GM12878 (cell line): ENCODE data around the gene SH2B3. TPM values are rescaled to one million over a fixed set of nuclear protein-coding genes. Genes with fewer than 3 reads are reported as not detected.
A peak's percentile ranks its signal among the peaks of the same experiment; 100 is the strongest.

Source experiments
- CHD2 ChIP-seq: IDR thresholded peaks from 2 replicates; pipeline ENCODE4 v1.6.1; 2011; ENCODE audit warnings: low read depth, low read length, improper control_type of control experiment, borderline replicate concordance
- DPF2 ChIP-seq: fragments of 450-650 bp; IDR thresholded peaks from 2 replicates; pipeline ENCODE4 v1.6.1; 2017; ENCODE audit warnings: mild to moderate bottlenecking
- EGR1 ChIP-seq, 2 experiments: IDR thresholded peaks; 1 replicate in 1 of 2; 2 replicates in 1 of 2; pipeline ENCODE4 v1.6.1; 2011 to 2012; ENCODE audit warnings: low read depth in 2 of 2, low read length in 2 of 2, borderline replicate concordance in 1 of 2, mild to moderate bottlenecking in 1 of 2, moderate library complexity in 1 of 2
- EP300 ChIP-seq, 2 experiments: fragments of 150-350 bp in 1 of 2; IDR thresholded peaks; 2 replicates each; pipeline ENCODE4 v1.6.1; 2011 to 2012; ENCODE audit warnings: low read depth in 2 of 2, low read length in 2 of 2, borderline replicate concordance in 1 of 2, improper control_type of control experiment in 1 of 2, inconsistent platforms in 1 of 2; ENCODE audit not compliant: control insufficient read depth in 1 of 2
- FOXM1 ChIP-seq: IDR thresholded peaks from 2 replicates; pipeline ENCODE4 v1.6.1; 2012; ENCODE audit warnings: low read depth, mild to moderate bottlenecking, inconsistent platforms, low read length, moderate library complexity
- IKZF1 ChIP-seq: fragments of 450-650 bp; conservative IDR thresholded peaks from 2 replicates; pipeline ENCODE4 v1.6.1; 2017; ENCODE audit warnings: antibody characterized with exemption, mild to moderate bottlenecking
- IRF3 ChIP-seq: fragments of 450-650 bp; IDR thresholded peaks from 2 replicates; pipeline ENCODE4 v1.6.1; 2014; ENCODE audit warnings: mild to moderate bottlenecking
- IRF4 ChIP-seq: IDR thresholded peaks from 2 replicates; pipeline ENCODE4 v1.6.1; 2011; ENCODE audit warnings: low read depth, low read length
- LARP7 ChIP-seq: fragments of 450-650 bp; IDR thresholded peaks from 2 replicates; pipeline ENCODE4 v1.6.1; 2017; ENCODE audit warnings: mild to moderate bottlenecking
- MAX ChIP-seq: IDR thresholded peaks from 2 replicates; pipeline ENCODE4 v1.6.1; 2012; ENCODE audit warnings: low read depth, low read length, improper control_type of control experiment
- NKRF ChIP-seq: fragments of 450-650 bp; conservative IDR thresholded peaks from 2 replicates; pipeline ENCODE4 v1.6.1; 2017; ENCODE audit warnings: mild to moderate bottlenecking, moderate library complexity
- PML ChIP-seq: IDR thresholded peaks from 2 replicates; pipeline ENCODE4 v1.6.1; 2012; ENCODE audit warnings: low read length, inconsistent platforms
- POLR2A ChIP-seq: IDR thresholded peaks from 2 replicates; pipeline ENCODE4 v1.6.1; 2011; ENCODE audit warnings: low read depth, mild to moderate bottlenecking, low read length
- POLR2AphosphoS2 ChIP-seq: IDR thresholded peaks from 2 replicates; pipeline ENCODE4 v1.6.1; 2011; ENCODE audit warnings: low read depth, mild to moderate bottlenecking, low read length, improper control_type of control experiment, moderate library complexity
- POLR2AphosphoS5 ChIP-seq: IDR thresholded peaks from 2 replicates; pipeline ENCODE4 v1.6.1; 2011; ENCODE audit warnings: mild to moderate bottlenecking, low read length, inconsistent platforms
- POU2F2 ChIP-seq: IDR thresholded peaks from 3 replicates; pipeline ENCODE4 v1.6.1; 2011; ENCODE audit warnings: low read depth, mild to moderate bottlenecking, low read length, borderline replicate concordance
- RELA ChIP-seq: fragments of 450-650 bp; IDR thresholded peaks from 2 replicates; pipeline ENCODE4 v1.8.0; 2014; ENCODE audit warnings: borderline replicate concordance; ENCODE audit not compliant: partially characterized antibody
- SMARCA5 ChIP-seq: fragments of 450-650 bp; IDR thresholded peaks from 2 replicates; pipeline ENCODE4 v1.6.1; 2017; ENCODE audit warnings: mild to moderate bottlenecking
- SPI1 ChIP-seq: IDR thresholded peaks from 2 replicates; pipeline ENCODE4 v1.6.1; 2011; ENCODE audit warnings: low read depth, mild to moderate bottlenecking, low read length, moderate library complexity, borderline replicate concordance; ENCODE audit not compliant: insufficient read depth
- SRF ChIP-seq, 2 experiments: IDR thresholded peaks; 2 replicates each; pipeline ENCODE4 v1.6.1; 2011; ENCODE audit warnings: low read depth in 2 of 2, low read length in 2 of 2, mild to moderate bottlenecking in 1 of 2, moderate library complexity in 1 of 2
- TARDBP ChIP-seq: IDR thresholded peaks from 2 replicates; pipeline ENCODE4 v1.6.1; 2016; ENCODE audit warnings: borderline replicate concordance
- TCF12 ChIP-seq: IDR thresholded peaks from 2 replicates; pipeline ENCODE4 v1.6.1; 2011; ENCODE audit warnings: low read depth, mild to moderate bottlenecking, low read length
- TCF3 ChIP-seq: IDR thresholded peaks from 2 replicates; pipeline ENCODE4 v1.6.1; 2012; ENCODE audit warnings: low read depth, mild to moderate bottlenecking, low read length, borderline replicate concordance; ENCODE audit not compliant: insufficient read depth
- YBX1 ChIP-seq: fragments of 450-650 bp; IDR thresholded peaks from 2 replicates; pipeline ENCODE4 v1.6.1; 2016; ENCODE audit warnings: antibody characterized with exemption
- ZNF687 ChIP-seq: fragments of 450-650 bp; IDR thresholded peaks from 2 replicates; pipeline ENCODE4 v1.6.1; 2017; ENCODE audit warnings: mild to moderate bottlenecking, moderate library complexity
- polyA plus RNA-seq, 11 experiments: library from polyadenylated mRNA; depleted of rRNA in 4 of 11; unstranded in 6 of 11; stranded (reverse) in 5 of 11; fragments of >200 nt; fragmentation: Nextera tagmentation in 4 of 11; fragmentation: Illumina TruSeq in 1 of 11; extraction: Ambion mirVana in 4 of 11; extraction: Trizol in 1 of 11; gene quantifications; 1 replicate in 1 of 11; 2 replicates in 10 of 11; pipeline versions ENCODE4 v1.2.1 to v1.2.3, GENCODE V29; 2011 to 2016; ENCODE audit warnings: inconsistent platforms in 2 of 11, missing spikeins in 2 of 11, low read depth in 1 of 11
- total RNA-seq, 4 experiments: library from RNA; depleted of rRNA in 3 of 4; stranded (reverse); fragments of >200 nt in 3 of 4; fragmentation: Illumina TruSeq in 1 of 4; extraction: Trizol in 1 of 4; gene quantifications; 2 replicates each; pipeline versions ENCODE4 v1.2.1 to v1.2.3, GENCODE V29; 2013 to 2021

SH2B3 gene
- total and polyA plus RNA-seq, 10 of the 15 experiments (the other 5 are each of a cell fraction or from before 2014, with no cell fraction given) = 5.8 to 46.4 (median 23.3) TPM

GRCh38 chr12:111405859-111406473, at the start of gene SH2B3 (continued):
- TF ChIP-seq TCF12 (no peak), EGR1 (IDR thresholded peaks at IDR 0.05; ENCODE audit: borderline replicate concordance in 1 of 2, low read depth in 2 of 2, low read length in 2 of 2) (peak in 1 of 2 experiments; percentile 41; a peak in 1 of 3 replicates), SMARCA5 (peak; percentile 80), RELA (peak; percentile 27), ZNF687 (peak; percentile 57; the same call in 1 of the 2 replicates), SPI1 (peak; percentile 55; the same call in 1 of the 2 replicates), YBX1 (no peak), SRF (IDR thresholded peaks at IDR 0.05; ENCODE audit: low read depth in 2 of 2, low read length in 2 of 2) (0 out of 4 replicates have a peak, but pooled peaks of 1 of the 2 experiments have one; percentile 8), POLR2AphosphoS5 (no peak), FOXM1 (no peak), IRF3 (no peak), IKZF1 (peak; percentile 9), EP300 (IDR thresholded peaks at IDR 0.05; ENCODE audit: borderline replicate concordance in 1 of 2, control insufficient read depth in 1 of 2, low read depth in 2 of 2, low read length in 2 of 2) (no peak), POLR2AphosphoS2 (no peak), MAX (no peak; the same call in 1 of the 2 replicates), TCF3 (no peak), DPF2 (peak; percentile 58), CHD2 (no peak), POLR2A (peak; percentile 68), LARP7 (peak; percentile 73), PML (no peak), NKRF (peak; percentile 90), TARDBP (no peak), POU2F2 (peak; percentile 55; the same call in 1 of the 3 replicates), IRF4 (no peak)
